ENCODE measurements around the gene NPY. TPM values are rescaled to one million over a fixed set of nuclear protein-coding genes. Genes with fewer than 3 reads are reported as not detected.

The NPY gene
- total RNA-seq, 1 experiment from 2014 or later = not detected

GRCh38 chr7:24301703-24302102, 17.7 kb downstream of the NPY start:
- H3K27me3 ChIP-seq (ENCODE audit: insufficient read depth, low read length) = peaks cover 13% of the 10 kb centered on the region; the same call in 1 of the 2 replicates
- no peak overlapping the region for H2AFZ ChIP-seq (ENCODE audit: low read depth, low read length, poor library complexity, severe bottlenecking)
- no peak for TF ChIP-seq POLR2AphosphoS5 (IDR thresholded peaks at IDR 0.05; ENCODE audit: low read depth, low read length)
- TF ChIP-seq POLR2A (IDR thresholded peaks at IDR 0.05; ENCODE audit: borderline replicate concordance, extremely low read depth, insufficient read depth, insufficient read length) = no peak
- no peak for TF ChIP-seq ZBTB33 (IDR thresholded peaks at IDR 0.05; ENCODE audit: extremely low read depth, insufficient replicate concordance, low read length)
- TF ChIP-seq, protein P1, sequence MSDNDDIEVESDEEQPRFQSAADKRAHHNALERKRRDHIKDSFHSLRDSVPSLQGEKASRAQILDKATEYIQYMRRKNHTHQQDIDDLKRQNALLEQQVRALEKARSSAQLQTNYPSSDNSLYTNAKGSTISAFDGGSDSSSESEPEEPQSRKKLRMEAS (IDR thresholded peaks at IDR 0.05) = no peak
- TF ChIP-seq CBX3 (IDR thresholded peaks at IDR 0.05; ENCODE audit: low read depth) = no peak
- TF ChIP-seq, protein P2, sequence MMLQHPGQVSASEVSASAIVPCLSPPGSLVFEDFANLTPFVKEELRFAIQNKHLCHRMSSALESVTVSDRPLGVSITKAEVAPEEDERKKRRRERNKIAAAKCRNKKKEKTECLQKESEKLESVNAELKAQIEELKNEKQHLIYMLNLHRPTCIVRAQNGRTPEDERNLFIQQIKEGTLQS (IDR thresholded peaks at IDR 0.05) = no peak
- TF ChIP-seq ZFX (IDR thresholded peaks at IDR 0.05) = no peak
- TF ChIP-seq RAD21 (IDR thresholded peaks at IDR 0.05; ENCODE audit: low read depth) = no peak
- TF ChIP-seq EZH2phosphoT487 (IDR thresholded peaks at IDR 0.05; ENCODE audit: borderline replicate concordance) = no peak
- no peak for TF ChIP-seq ELF1 (IDR thresholded peaks at IDR 0.05; ENCODE audit: borderline replicate concordance, low read depth)
- TF ChIP-seq, protein P3, sequence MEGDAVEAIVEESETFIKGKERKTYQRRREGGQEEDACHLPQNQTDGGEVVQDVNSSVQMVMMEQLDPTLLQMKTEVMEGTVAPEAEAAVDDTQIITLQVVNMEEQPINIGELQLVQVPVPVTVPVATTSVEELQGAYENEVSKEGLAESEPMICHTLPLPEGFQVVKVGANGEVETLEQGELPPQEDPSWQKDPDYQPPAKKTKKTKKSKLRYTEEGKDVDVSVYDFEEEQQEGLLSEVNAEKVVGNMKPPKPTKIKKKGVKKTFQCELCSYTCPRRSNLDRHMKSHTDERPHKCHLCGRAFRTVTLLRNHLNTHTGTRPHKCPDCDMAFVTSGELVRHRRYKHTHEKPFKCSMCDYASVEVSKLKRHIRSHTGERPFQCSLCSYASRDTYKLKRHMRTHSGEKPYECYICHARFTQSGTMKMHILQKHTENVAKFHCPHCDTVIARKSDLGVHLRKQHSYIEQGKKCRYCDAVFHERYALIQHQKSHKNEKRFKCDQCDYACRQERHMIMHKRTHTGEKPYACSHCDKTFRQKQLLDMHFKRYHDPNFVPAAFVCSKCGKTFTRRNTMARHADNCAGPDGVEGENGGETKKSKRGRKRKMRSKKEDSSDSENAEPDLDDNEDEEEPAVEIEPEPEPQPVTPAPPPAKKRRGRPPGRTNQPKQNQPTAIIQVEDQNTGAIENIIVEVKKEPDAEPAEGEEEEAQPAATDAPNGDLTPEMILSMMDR (IDR thresholded peaks at IDR 0.05 in 2 of 3, conservative IDR thresholded peaks at IDR 0.05 in 1 of 3; ENCODE audit: borderline replicate concordance in 1 of 3, insufficient read depth in 1 of 3, low read depth in 2 of 3, low read length in 2 of 3) = no peak
- TF ChIP-seq EGR1 (IDR thresholded peaks at IDR 0.05; ENCODE audit: low read depth) = no peak
- TF ChIP-seq EZH2 (IDR thresholded peaks at IDR 0.05) = no peak
- no peak for TF ChIP-seq SRF (IDR thresholded peaks at IDR 0.05; ENCODE audit: low read depth)
- TF ChIP-seq, protein P4, sequence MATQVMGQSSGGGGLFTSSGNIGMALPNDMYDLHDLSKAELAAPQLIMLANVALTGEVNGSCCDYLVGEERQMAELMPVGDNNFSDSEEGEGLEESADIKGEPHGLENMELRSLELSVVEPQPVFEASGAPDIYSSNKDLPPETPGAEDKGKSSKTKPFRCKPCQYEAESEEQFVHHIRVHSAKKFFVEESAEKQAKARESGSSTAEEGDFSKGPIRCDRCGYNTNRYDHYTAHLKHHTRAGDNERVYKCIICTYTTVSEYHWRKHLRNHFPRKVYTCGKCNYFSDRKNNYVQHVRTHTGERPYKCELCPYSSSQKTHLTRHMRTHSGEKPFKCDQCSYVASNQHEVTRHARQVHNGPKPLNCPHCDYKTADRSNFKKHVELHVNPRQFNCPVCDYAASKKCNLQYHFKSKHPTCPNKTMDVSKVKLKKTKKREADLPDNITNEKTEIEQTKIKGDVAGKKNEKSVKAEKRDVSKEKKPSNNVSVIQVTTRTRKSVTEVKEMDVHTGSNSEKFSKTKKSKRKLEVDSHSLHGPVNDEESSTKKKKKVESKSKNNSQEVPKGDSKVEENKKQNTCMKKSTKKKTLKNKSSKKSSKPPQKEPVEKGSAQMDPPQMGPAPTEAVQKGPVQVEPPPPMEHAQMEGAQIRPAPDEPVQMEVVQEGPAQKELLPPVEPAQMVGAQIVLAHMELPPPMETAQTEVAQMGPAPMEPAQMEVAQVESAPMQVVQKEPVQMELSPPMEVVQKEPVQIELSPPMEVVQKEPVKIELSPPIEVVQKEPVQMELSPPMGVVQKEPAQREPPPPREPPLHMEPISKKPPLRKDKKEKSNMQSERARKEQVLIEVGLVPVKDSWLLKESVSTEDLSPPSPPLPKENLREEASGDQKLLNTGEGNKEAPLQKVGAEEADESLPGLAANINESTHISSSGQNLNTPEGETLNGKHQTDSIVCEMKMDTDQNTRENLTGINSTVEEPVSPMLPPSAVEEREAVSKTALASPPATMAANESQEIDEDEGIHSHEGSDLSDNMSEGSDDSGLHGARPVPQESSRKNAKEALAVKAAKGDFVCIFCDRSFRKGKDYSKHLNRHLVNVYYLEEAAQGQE (IDR thresholded peaks at IDR 0.05; ENCODE audit: low read depth) = no peak
- TF ChIP-seq SP1 (IDR thresholded peaks at IDR 0.05; ENCODE audit: low read depth) = no peak
- H3K9me2 ChIP-seq (ENCODE audit: insufficient read depth) = no peaks in the 10 kb centered on the region
- ChIA-PET CTCF (no interaction called here), POLR2A (no interaction called here), RAD21 (ENCODE audit: low non-redundant PET in 1 of 2, low total read pairs in 2 of 2, uncharacterized antibody in 2 of 2, unreplicated experiment in 2 of 2) (no interaction called here)
- H4K20me1 ChIP-seq (ENCODE audit: insufficient read depth) = no peaks in the 10 kb centered on the region
- H3K4me2 ChIP-seq (ENCODE audit: low read length) = no peak overlapping the region
- no peaks in the 10 kb centered on the region for H3K79me2 ChIP-seq (ENCODE audit: insufficient read depth, low read length)
- no peak for ATAC-seq
- BruUV-seq (replicated peaks) = no TSS peak
- H3K27ac ChIP-seq (ENCODE audit: low read depth, low read length) = no peak overlapping the region
- H3K4me3 ChIP-seq (replicated peaks in 1 of 2; ENCODE audit: low read depth in 1 of 2, low read length in 2 of 2) = no peak overlapping the region
- no peaks in the 10 kb centered on the region for H3K36me3 ChIP-seq (ENCODE audit: control insufficient read depth in 1 of 2, insufficient read depth in 2 of 2, low read length in 2 of 2)
- H3K9ac ChIP-seq (ENCODE audit: low read length) = no peak overlapping the region
- intact Hi-C loops (cut with micrococcal nuclease) = no loop called here
- no peaks in the 10 kb centered on the region for H3K9me3 ChIP-seq (ENCODE audit: control insufficient read depth in 1 of 2, insufficient read depth in 1 of 2, low read depth in 1 of 2, low read length in 2 of 2)
- H3K4me1 ChIP-seq (ENCODE audit: control insufficient read depth in 1 of 2, insufficient read depth in 2 of 2, low read length in 2 of 2) = no peaks in the 10 kb centered on the region
- DNase-seq (ENCODE audit: low read depth, low spot score) = no peak
